ENCODE results near the gene UBE2M.

UBE2M gene

GRCh38 chr19:58538257-58539168 is 19.9 kb downstream of the UBE2M start:
- DNase-seq: peak; percentile 79

- no peak for DNase-seq
These were observed 21.3 kb downstream of the UBE2M start for GRCh38 chr19:58536852-58537798.

DNA sequence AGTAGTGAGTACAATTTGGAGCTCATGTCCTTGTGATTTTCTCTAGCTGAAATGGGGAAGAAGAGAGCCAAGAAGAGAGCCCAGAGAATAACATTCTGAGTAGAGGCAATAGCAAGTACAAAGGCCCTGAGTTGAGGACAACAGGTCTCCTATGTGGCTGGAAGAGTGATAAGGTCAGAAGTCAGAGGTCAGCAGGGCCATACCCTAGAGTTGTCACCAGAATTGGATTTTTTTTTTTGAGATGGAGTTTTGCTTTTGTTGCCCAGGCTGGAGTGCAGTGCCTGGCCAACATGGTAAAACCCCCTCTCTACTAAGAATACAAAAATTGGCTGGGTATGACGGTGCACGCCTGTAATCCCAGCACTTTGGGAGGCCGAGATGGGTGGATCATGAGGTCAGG is 22.6 kb downstream of the UBE2M start:
- no peak for DNase-seq

DNA sequence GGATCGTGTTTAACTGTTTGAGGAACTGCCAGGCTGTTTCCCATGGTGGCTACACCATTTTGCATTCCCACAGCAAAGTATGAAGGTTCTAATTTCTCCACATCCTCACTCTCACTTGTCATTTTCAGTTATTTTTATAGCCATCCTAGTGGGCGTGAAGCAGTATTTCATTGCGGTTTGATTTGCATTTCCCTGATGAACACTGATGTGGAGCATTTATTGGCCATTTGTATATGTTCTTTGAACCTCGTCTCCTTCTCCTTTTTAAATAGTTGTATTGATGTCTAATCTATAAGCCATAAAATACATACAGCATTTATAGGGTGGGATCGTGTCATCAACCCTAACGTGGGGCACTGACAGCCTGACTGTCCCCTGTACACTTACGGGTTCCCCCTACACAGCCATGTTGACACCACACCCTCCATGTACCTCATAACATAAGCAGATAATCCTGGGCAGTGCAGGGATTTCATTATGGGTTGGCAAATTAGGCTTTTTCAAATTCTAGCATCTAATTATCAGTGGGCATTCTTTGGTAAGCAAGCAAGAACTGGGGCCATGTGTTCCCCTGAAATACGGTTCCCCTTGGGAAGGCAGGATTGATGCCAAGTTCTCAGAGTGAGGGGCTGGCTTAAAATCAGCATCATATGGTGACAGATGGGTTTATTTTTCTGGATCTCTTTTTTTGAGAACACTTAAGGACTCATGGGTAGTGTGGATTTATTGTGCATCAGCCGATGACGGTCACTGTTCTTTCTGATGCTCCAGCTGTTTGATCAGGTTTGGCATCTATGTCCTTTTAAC is 27.2 kb downstream of the UBE2M start:
- DNase-seq: no peak

DNA sequence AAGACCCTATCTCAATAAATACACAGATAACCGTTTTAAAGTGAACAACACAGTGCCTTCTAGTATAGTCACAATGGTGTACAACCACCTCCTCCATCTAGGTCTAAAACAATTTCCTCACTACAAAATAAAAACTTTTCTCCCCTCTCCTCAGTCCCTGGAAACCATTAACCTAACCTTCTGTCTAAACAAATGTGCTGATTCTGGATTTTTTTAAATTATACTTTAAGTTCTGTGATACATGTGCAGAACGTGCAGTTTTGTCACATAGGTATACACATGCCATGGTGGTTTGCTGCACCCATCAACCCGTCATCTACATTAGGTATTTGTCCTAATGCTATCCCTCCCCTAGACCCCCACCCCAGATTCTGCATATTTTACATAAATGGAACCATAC is 29.0 kb downstream of the UBE2M start:
- no peak for DNase-seq

- DNase-seq: no peak
These were observed 35.7 kb downstream of the UBE2M start for GRCh38 chr19:58522709-58523108.

DNA sequence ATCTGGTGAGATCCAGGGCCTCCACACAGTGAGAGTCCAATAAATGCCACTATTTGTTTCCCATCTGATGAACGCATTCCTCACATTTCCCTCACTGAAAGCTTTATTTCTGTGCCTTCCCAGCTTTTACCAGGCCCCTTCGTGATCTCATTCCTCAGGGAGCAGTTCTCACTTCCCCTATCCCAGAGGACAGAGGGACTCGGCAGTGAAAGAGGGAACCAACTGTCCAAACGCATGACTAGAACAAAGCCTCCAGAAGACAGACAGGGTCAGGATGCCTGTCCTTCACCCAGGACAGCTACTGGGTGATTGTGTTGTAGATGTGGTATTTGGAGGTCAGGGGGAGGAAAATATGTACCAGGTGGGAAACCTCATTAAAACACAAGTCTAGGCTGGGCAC is 36.8 kb downstream of the UBE2M start:
- no peak for DNase-seq

- no peak for DNase-seq
These were observed 38.2 kb downstream of the UBE2M start for GRCh38 chr19:58520257-58520599.

DNA sequence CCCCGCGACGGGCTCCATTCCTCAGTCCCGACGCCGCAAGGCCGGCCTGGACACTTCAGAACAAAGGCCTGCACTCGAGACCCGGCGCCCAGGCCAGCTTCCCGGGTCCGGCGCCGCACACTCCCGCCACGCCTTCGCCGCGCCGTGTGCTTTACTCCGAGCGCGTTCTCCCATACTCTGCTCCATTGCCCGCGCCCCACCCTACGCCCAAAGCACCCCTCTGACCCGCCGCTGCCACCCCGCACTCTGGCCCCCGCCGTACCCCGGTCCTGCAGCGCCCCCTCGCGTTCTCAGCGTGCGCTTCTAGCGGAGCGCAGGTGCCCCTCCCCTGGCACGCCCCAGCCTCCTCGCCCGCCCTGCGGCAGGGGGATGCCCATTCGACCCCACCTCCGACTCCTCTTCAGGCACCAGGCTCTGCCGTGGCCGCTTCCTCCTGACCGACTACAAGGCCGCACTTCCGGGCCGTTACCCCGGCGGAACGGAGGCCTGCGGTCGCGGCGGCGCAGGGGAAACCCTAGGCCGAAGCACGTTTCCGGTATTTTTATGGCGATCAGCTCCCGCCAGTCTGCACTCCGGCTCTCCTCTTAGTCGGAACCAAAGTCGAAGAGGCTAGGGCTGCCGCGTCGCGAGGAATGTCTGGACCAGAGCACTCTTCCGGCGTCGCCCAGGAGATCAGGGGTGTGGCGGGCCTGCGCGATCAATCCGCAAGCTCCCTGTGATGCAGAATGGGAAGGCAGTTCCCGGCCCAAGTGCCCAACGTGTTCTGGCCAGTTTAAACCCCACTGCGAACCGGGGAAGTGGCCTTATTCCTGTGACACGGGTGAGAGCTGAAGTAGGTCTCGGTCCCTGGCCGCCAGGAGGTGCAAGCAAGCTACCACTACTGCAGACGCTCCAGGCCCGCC is 38.8 kb downstream of the UBE2M start, which contains the start of gene ZBTB45:
Gene ZBTB45, minus strand, starts transcription at position 456 of the 902 bp plus-strand sequence. CDS start 2,137 bp downstream, outside the sequence.
- DNase-seq: peak; percentile 96

GRCh38 chr19:58519087-58519354 is 39.4 kb downstream of the UBE2M start:
- DNase-seq: no peak

- no peak for DNase-seq
These were observed 39.9 kb downstream of the UBE2M start for GRCh38 chr19:58518256-58519086.

DNA sequence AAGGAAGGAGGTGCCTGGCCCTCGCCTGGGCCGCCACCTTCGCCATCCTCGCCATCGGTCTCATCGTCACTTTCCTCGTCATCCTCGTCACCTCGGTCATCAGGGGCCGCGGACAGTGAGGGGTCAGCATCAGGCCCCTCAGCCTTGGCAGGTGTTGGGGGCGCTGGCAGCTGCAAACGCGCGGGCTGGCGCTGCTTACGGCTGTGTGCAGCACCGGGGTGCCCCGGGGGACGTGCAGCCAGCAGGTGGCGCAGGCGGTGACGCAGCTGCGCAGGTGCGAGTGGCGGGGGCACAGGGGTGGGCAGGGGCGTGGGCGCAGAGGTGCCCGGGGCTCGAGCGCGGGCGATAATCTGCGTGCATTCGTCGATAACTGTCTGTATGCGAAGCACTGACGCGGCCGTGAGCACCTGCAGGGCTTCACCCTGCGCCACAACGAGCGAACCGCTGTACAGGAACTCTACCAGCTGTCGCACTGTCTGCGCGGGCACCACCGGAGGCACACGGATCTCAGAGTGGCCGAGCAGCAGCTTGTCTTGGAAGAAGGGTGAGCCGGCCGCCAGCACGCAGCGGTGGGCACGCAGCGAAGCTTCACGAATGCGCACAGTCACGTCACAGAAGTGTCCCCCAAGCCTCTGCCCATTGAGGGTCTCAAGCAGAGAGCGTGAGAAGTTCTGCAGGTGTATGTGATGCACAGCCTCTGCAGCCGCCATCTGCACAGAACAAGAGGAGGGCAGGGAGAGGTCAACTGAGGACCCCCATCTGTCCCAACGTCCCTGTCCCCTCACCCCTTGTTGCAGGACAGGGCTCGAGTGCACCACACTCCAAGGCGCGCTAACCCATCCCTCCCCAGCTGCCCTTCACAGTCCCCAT is 41.2 kb downstream of the UBE2M start:
- DNase-seq: no peak

- DNase-seq: no peak
These were observed 42.1 kb downstream of the UBE2M start for GRCh38 chr19:58516246-58516836.

DNA sequence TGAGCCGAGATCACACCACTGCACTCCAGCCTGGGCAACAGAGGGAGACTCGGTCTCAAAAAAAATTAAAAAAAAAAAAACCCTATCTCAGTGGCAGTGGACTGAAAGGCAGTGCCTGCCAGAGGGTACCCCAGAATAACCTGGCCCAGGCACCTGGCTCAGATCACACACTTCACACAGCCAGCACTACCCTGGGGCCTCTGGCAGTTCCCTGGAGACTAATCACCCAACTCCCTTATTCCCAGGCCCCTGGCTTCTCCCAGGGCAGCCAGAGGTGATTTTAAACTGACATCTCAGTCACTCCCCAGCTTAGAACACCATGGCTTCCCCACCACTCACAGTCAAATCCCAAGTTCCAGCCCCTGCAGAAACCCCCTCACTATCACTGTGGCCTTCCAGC is 43.2 kb downstream of the UBE2M start:
- no peak for DNase-seq

GRCh38 chr19:58514564-58515022 is 43.8 kb downstream of the UBE2M start:
- DNase-seq: no peak

DNA sequence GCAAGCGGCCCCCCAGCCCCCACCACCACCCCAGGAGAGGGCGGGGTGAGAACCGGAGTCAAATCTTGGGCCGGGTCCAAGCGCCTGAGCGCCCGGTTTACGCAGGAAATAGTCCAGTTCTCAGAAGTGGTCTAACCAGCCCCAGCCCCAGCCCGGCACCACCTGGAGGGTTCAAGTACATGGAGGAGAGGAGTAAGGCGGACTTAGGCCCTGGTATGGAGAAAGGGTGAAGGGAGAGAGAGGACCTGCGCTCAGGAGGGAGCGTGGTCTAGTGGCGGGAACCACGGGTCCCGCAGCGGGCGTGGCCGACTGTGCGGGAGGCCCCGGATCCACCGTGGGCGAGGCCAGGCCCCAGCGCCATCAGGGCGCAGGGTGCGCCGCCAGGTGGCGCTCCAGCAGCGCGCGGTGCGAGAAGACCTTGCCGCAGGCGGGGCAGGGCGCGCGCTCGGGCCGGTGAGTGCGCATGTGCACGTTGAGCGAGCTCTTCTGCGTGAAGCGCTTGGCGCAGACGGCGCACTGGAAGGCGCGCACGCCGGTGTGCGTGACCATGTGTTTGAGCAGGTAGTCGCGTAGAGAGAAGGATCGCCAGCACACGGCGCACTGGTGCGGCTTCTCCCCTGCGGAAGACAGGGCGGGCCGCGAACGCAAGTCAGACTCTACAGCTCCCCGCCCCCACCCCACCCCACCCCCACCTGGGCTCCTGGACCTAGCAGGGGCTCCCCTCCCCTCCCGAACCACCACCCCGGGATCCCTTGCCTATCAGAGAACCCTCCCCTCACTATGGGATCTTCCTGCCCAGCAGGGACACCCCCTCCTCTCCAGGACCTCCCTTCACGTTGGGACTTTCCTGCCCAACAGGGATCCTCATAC is 44.5 kb downstream of the UBE2M start:
- DNase-seq: peak; percentile 74

- no peak for DNase-seq
These were observed 45.2 kb downstream of the UBE2M start for GRCh38 chr19:58513213-58513693.

All from NCI-H1436 treated with DMSO at 0.1 percent for 48 hours (cell line).